Measurements from ENCODE around the gene PRB4.
"Not testable (repeated sequence)": the region's sequence is repeated elsewhere in the genome, so short reads cannot be mapped to it uniquely, and the experiment has no call there.

Gene PRB4

DNA sequence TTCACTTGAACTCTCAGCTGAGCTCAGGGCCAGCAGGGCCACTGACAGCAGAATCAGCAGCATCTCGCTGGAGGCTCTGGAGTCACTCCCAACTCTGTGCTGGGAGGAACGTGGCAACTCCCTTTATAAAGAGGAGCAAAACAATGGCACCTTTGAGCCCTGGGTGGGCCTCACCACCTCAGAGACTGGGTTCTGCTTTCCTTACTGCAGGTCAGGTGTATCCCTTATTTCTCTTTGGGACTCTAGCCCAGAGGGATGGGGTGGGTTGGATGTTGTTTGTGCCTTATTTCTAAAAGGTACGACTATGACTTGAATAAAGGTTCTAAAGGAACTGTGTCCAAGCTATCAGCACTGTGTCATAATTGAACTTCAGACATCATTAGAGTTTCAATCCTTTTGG, at the start of gene PRB4:
Gene PRB4, minus strand, starts transcription at position 101 of the 400 bp plus-strand sequence. Its CDS starts 38 bp downstream, at position 63.
- DNase-seq (ENCODE audit: low read depth in 2 of 2) = no peak

- not testable (repeated sequence) for DNase-seq (ENCODE audit: low read depth in 2 of 2)
Observed at GRCh38 chr12:11351736-11352135, 41.5 kb upstream of the PRB4 start.

- no peak for DNase-seq (ENCODE audit: low read depth in 2 of 2)
Observed at GRCh38 chr12:11348439-11348838, 38.2 kb upstream of the PRB4 start.

GRCh38 chr12:11347810-11348209, 37.6 kb upstream of the PRB4 start:
- DNase-seq (ENCODE audit: low read depth in 2 of 2) = no peak

DNA sequence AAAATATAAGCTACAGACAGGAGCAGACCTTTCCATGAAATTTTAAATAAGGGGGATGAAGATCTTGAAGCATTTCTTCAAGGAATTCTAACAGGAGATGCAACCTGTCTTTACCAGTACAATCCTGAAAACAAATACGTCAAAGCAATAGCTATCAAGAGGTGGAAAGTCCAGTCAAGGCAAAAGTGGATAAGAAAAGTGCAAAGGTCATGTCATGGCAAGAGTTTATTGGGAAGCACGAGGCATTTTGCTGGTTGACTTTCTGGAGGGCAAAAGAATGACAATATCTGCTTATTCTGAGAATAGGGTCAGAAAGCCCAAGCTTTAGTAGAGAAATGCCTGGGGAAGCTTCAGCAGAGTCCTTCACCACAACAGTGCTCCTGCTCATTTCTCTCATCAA, 34.3 kb upstream of the PRB4 start:
- no peak for DNase-seq (ENCODE audit: low read depth in 2 of 2)

- DNase-seq (ENCODE audit: low read depth in 2 of 2) = no peak
Observed at GRCh38 chr12:11324426-11324825, 14.2 kb upstream of the PRB4 start.

- DNase-seq (ENCODE audit: low read depth in 2 of 2) = no peak
Observed at GRCh38 chr12:11321980-11322379, 11.7 kb upstream of the PRB4 start.

DNA sequence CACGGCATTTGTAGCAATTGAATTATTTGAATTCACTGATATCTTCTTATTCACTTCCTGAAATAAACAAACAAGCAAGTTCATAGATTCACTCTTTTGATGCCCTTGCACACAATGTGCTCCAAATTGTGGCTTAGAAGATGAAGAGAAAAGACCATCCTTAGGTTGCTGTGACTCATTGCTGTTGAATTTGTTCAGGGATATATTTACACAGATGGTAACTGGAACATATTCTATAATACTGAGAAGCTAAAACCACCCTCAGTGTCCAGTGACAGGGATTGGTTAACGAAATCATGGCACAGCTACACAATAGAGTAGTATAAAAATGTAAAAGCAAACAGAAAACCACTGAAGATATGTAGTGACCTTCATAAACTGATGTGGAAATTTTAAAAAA, 3.1 kb downstream of the PRB4 start:
- DNase-seq (ENCODE audit: low read depth in 2 of 2) = no peak

DNA sequence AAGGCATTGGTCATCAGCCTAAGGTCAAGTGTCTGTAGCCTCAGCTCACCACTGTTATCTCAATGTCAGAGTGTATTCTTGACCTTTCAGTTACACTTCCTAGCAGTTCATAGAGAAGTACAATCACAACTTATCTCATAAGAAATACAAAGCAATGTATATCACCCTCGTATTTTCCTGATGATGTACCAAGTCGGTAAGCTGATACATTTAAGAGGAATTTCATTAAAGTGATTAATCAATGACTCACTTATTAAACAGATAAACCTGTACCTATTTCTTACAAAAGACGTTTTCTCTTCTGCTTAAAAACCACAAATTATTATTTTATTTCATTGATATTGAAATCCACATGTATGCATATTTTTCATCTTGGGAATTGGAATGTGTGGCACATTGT, 36.8 kb downstream of the PRB4 start:
- DNase-seq (ENCODE audit: low read depth in 2 of 2) = no peak

DNA sequence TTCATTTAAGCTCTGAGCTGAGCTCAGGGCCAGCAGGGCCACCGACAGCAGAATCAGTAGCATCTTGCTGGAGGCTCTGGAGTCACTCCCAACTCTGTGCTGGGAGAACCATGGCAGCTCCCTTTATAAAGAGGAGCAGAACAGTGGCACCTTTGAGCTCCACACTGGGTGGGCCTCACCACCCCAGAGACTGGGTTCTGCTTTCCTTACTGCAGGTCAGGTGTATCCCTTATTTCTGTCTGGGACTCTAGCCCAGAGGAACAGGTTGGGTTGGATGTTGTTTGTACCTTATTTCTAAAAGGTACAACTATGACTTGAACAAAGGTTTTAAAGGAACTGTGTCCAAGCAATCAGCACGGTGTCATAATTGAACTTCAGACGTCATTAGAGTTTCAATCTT, 40.6 kb downstream of the PRB4 start, which contains the start of gene PRB3:
Gene PRB3, minus strand, starts transcription at position 101 of the 400 bp plus-strand sequence. Its CDS starts 38 bp downstream, at position 63.
- no peak for DNase-seq (ENCODE audit: low read depth in 2 of 2)

- no peak for DNase-seq (ENCODE audit: low read depth in 2 of 2)
Observed at GRCh38 chr12:11264501-11264900, 45.7 kb downstream of the PRB4 start.

Data from stimulated activated CD8-positive, alpha-beta memory T cell treated with anti-CD3 and anti-CD28 coated beads, Interleukin-15, amount 100 ng/mL, for 48 hours (primary cell).